NCI-H2227 treated with DMSO at 0.1 percent for 48 hours (cell line): ENCODE data around the gene TTF2.
"Not testable (repeated sequence)": the region's sequence is repeated elsewhere in the genome, so short reads cannot be mapped to it uniquely, and the experiment has no call there.

Experiments
- DNase-seq: peaks from one replicate; lab custom pipeline; 2025; lab: John Stamatoyannopoulos, UW

Gene TTF2

GRCh38 chr1:117093870-117094621 lies 33.9 kb downstream of the TTF2 start:
- no peak for DNase-seq

- DNase-seq = no peak
These were observed 34.9 kb downstream of the TTF2 start for GRCh38 chr1:117094841-117095604.

DNA sequence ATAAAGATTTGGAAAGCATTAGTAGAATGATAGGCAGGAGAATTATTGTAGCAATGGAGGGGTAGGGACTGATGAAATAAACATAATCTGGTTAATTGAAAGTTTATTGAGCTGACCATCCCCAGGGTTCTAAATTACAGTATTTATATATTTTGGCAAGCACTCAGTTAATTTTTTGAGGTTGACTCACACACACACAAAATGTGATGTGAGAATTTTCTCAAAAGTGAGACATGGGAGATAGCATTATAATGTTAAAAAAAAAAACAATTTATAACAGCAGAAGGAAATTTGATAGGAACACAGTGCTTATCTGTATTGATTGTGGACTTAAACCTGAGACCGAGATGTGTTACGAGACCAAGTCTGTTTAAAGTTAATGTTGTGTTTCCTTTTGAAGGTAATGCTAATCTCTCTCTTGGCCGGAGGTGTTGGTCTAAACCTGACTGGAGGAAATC lies 36.9 kb downstream of the TTF2 start:
- DNase-seq = no peak

DNA sequence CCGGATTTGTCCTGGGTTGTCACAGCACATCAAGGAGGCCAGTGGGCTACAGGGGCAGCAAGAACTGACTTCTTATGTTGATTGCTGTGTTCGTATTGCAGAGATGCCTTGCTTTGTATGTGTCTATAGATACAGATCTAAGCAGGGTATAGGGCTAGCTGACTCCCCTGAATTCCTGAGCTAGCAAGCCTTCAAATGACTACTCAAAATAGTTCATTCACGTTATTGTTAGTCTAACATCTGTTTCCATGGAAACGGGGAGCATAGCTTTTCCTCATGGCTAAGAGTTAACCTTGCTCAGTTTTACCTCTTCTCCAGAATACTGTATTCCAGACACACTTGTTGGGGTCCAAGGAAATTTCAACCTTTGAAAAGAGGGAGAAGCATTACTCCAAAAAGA lies 37.3 kb downstream of the TTF2 start:
- DNase-seq = no peak

- DNase-seq = no peak
These were observed 38.3 kb downstream of the TTF2 start for GRCh38 chr1:117098287-117098890.

DNA sequence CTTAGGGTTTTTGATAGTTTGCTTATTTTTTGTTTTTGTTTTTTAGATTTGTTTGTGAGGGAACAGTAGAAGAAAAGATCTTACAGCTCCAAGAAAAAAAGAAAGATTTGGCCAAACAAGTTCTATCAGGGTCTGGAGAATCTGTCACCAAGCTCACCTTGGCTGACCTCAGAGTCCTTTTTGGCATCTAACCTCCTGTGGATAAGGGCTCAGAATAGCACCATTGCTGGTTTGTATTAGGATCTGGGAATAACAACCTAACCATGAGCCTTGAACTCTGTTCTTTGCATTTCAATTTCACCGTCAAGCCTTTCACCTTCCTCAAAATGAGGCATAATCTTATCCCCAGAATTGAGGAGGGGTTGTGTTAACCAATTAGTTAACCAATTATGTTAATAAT lies 41.2 kb downstream of the TTF2 start:
- no peak for DNase-seq

DNA sequence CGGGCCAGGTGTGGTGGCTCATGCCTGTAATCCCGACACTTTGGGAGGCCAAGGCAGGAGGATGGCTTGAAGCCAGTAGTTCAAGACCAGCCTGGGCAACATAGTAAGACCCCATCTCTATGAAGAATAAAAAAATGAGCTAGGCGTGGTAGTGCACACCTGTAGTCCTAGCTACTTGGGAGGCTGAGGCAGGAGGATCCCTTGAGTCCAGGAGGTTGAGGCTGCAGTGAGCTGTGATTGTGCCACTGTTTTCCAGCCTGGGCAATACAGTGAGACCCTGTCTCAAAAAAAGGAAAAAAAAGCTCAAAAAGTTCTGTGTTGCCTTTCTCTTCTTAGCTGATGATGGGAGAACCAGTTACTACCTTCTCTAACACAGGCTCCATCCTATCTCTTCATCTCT lies 41.7 kb downstream of the TTF2 start:
- DNase-seq = not testable (repeated sequence)

GRCh38 chr1:117104986-117105385 lies 44.9 kb downstream of the TTF2 start:
- DNase-seq = no peak

GRCh38 chr1:117105722-117106121 lies 45.6 kb downstream of the TTF2 start:
- no peak for DNase-seq

DNA sequence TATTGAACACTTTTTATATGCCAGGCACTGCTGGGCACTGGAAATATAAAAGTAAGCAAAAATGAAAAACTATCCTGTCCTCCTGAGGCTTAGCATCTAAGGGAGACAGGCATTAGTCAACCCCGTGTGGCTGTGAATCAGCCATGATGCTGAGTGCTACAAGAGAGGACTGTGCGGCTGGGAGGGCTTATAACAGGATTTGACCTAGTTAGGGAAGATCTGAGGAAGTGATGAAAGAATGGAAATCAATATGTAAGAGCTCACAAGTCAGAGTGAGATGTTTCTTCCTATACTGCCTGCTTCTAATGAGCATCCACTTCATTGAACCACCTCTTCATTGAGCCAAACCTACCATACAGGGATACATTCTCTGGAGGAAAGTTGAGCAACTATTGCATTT lies 46.4 kb downstream of the TTF2 start:
- no peak for DNase-seq

DNA sequence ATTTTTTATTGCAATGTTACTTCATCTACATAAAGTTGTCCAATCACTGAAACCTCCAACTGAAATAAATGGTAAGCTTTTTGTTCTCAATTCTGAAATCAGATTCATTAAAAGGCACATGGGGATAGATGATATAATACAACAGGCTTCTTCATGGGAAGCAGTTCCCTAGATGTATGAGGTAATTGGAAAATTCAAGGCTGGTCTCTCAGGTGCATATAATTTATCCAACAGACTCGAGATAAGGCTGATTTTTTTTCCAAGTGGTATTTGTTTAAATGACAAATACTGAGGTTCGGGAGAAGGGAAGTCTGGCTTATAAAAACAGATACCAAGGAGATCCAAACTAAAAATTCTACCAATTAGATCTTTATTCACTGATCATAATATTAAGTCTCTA lies 47.2 kb downstream of the TTF2 start:
- DNase-seq = no peak

DNA sequence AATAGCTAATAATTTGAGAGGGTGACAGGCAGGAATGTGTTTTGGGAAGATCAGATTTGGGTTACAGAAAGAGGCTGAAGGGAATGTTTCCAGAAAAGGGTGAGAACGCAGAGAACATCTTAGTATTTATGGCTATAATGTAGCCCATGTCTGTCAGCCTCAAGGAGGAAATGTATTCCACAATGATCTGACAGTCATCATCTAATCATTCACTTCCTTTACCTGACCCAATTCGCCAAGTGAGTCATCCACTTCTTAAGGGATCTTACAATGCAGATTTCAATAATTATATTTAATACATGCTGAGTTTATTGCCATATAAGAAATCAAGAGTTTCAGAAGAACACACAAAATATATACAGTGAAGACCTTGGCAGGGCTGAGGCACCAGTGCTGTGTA lies 50.6 kb downstream of the TTF2 start:
- no peak for DNase-seq

- DNase-seq = no peak
These were observed 52.1 kb downstream of the TTF2 start for GRCh38 chr1:117112047-117112717.

GRCh38 chr1:117113199-117113598 lies 53.1 kb downstream of the TTF2 start:
- no peak for DNase-seq

GRCh38 chr1:117114877-117115276 lies 54.8 kb downstream of the TTF2 start:
- DNase-seq = no peak

GRCh38 chr1:117116090-117116783 lies 56.1 kb downstream of the TTF2 start:
- DNase-seq = no peak

DNA sequence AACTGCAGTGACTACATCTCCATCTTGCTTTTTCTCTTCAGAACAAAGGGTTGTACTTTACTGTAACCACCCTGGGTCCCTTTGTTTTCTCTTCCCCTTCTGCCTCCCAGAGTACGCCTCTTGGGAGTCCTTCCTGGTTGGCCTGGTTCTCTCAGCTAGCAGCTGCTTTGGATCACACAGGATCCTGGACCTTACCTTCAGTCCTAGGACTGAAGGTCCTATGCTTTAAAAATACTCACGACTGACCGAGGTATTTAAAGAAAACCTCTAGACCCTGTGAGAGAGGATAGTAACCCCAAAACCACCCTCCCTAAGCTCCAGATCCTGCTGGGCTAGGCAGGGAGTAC lies 56.6 kb downstream of the TTF2 start:
- DNase-seq = no peak

DNA sequence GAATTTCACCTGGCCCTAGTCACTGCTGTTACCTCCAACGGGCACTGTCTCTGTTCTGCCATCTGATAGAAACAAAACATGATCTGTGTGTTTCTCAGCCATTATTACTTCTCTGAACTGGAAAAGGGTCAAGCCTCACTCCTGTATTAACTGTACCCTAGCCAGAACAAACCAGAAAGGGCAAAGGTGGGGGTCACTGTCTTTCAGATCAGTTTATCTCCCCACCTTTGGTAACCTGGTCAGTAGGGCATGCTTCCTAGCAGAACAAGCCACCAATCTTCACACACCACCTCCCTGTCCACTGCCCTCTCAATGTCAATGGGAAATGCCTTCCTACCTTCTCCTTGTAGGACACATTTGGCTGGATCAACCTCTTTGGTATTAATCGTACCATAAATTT lies 57.6 kb downstream of the TTF2 start:
- DNase-seq = no peak

DNA sequence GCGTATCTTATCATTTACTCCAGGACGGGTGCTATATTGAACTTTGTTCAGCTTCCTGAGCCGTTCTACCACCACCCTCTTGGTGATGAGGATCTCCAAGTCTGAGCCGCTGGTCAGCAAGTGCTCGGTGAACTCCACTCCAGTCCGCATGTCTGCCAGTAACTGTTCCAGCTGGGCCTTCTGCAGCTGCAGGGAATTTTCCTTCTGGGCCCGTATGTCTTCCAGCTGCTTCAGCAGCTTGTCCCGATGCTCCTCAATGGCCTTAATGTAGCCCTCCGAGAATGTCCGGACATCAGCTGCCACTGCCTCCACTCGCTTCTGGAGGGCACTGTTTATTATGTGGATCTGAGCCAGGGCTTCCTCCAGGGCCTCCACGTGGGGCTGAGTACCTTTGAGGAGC lies 58.0 kb downstream of the TTF2 start:
- DNase-seq = no peak

GRCh38 chr1:117119144-117119543 lies 59.0 kb downstream of the TTF2 start:
- not testable (repeated sequence) for DNase-seq

GRCh38 chr1:117120774-117121588 lies 60.9 kb downstream of the TTF2 start:
- peak; percentile 54 for DNase-seq
